K562 (cell line): ENCODE data around the gene CFAP20DC. TPM values are rescaled to one million over a fixed set of nuclear protein-coding genes. Genes with fewer than 3 reads are reported as not detected.

Source experiments
- ATAC-seq: fragments of 200-7000 bp; cut with Tn5 transposase; 3 replicates; pipeline ENCODE4 v1.9.1; 2020; ENCODE audit warnings: moderate library complexity
- BruUV-seq: library from RNA; stranded (reverse); fragments of 400-500 nt; replicated peaks from 2 replicates; lab custom pipeline; 2021; lab: Mats Ljungman, UMichigan
- CTCF ChIA-PET: fragments of 300-600 bp; formaldehyde crosslinking; extraction: SDS; loops from one replicate; lab custom pipeline; 2021; ENCODE audit warnings: low intra/inter-chr PET ratio; lab: Yijun Ruan, JAX
- POLR2A ChIA-PET: fragments of 300-600, 350-650 bp; sonication (Branson Sonifier 250); formaldehyde crosslinking; extraction: SDS; loops from one replicate; lab custom pipeline; 2021; ENCODE audit warnings: antibody characterized with exemption, inconsistent platforms; lab: Yijun Ruan, JAX
- DNase-seq, 4 experiments: peaks; one replicate each; pipeline versions ENCODE4 v3.0.0 to v3.0.0-alpha.2; 2011 to 2018; ENCODE audit warnings: low spot score in 3 of 4, mixed read lengths in 3 of 4; ENCODE audit errors: extremely low read depth in 1 of 4
- FAIRE-seq: peaks from 2 replicates; lab custom pipeline; 2011; peaks lifted over from hg19 to GRCh38; lab: Jason Lieb, UNC
- H2AFZ ChIP-seq: 2 replicates; pipeline ENCODE4 v1.6.0; 2011; ENCODE audit warnings: low read depth, low read length, control low read depth, inconsistent platforms
- H3K27ac ChIP-seq: fragments of 200-600 bp; 3 replicates; pipeline ENCODE4 v1.8.0; 2011; ENCODE audit warnings: low read depth, mild to moderate bottlenecking, control low read depth, inconsistent platforms, low read length, moderate library complexity, mixed read lengths; ENCODE audit errors: extremely low read depth
- H3K27me3 ChIP-seq, 2 experiments: fragments of 300-600 bp in 1 of 2; 2 replicates in 1 of 2; 3 replicates in 1 of 2; pipeline versions ENCODE4 v1.6.0 to v1.8.0; 2011; ENCODE audit warnings: inconsistent platforms in 2 of 2, low read length in 2 of 2, mild to moderate bottlenecking in 1 of 2, mixed read lengths in 1 of 2, moderate library complexity in 1 of 2; ENCODE audit not compliant: control insufficient read depth in 2 of 2, insufficient read depth in 2 of 2
- H3K36me3 ChIP-seq: fragments of 300-600 bp; 3 replicates; pipeline ENCODE4 v1.8.0; 2011; ENCODE audit warnings: mild to moderate bottlenecking, low read length, inconsistent platforms; ENCODE audit not compliant: control insufficient read depth, insufficient read depth
- H3K4me1 ChIP-seq, 2 experiments: fragments of 200-600 bp in 1 of 2; replicated peaks in 1 of 2; 2 replicates in 1 of 2; 3 replicates in 1 of 2; pipeline versions ENCODE4 v1.5.1 to v1.8.0; 2011; ENCODE audit warnings: inconsistent platforms in 2 of 2, low read length in 2 of 2, mild to moderate bottlenecking in 1 of 2, mixed read lengths in 1 of 2, moderate library complexity in 1 of 2; ENCODE audit not compliant: control insufficient read depth in 2 of 2, insufficient read depth in 2 of 2
- H3K4me2 ChIP-seq: 2 replicates; pipeline ENCODE4 v1.6.1; 2011; ENCODE audit warnings: low read length, control low read depth, inconsistent platforms, mixed read lengths; ENCODE audit not compliant: insufficient read depth
- H3K4me3 ChIP-seq: fragments of 200-600 bp; sonication (generic), shearing (Covaris generic); 2 replicates; pipeline ENCODE4 v1.5.1; 2016; ENCODE audit warnings: control low read depth, inconsistent platforms
- H3K79me2 ChIP-seq: fragments of 200-600 bp; 3 replicates; pipeline ENCODE4 v1.8.0; 2011; ENCODE audit warnings: low read length, inconsistent platforms; ENCODE audit not compliant: control insufficient read depth, insufficient read depth
- H3K9ac ChIP-seq, 2 experiments: 2 replicates each; pipeline versions ENCODE4 v1.6.0 to v1.6.1; 2011; ENCODE audit warnings: low read depth in 2 of 2, low read length in 2 of 2, control low read depth in 1 of 2, inconsistent platforms in 1 of 2, mild to moderate bottlenecking in 1 of 2, mixed read lengths in 1 of 2; ENCODE audit not compliant: insufficient read depth in 1 of 2
- H3K9me1 ChIP-seq: one replicate; pipeline ENCODE4 v1.6.0; 2011; ENCODE audit warnings: inconsistent platforms, mild to moderate bottlenecking, low read length, moderate library complexity; ENCODE audit not compliant: control insufficient read depth, insufficient read depth
- H3K9me3 ChIP-seq: replicated peaks from 2 replicates; pipeline ENCODE4 v1.5.1; 2011; ENCODE audit warnings: low read depth, low read length, inconsistent platforms; ENCODE audit not compliant: control insufficient read depth, insufficient read depth
- H4K20me1 ChIP-seq: replicated peaks from 2 replicates; pipeline ENCODE4 v1.6.1; 2011; ENCODE audit warnings: low read length, inconsistent platforms, mixed read lengths; ENCODE audit not compliant: control insufficient read depth, insufficient read depth
- CBFA2T3 ChIP-seq: fragments of 450-650 bp; IDR thresholded peaks from 2 replicates; pipeline ENCODE4 v1.6.1; 2017
- KLF16 ChIP-seq: IDR thresholded peaks from 2 replicates; pipeline ENCODE4 v1.6.1; 2016; ENCODE audit warnings: antibody characterized with exemption
- PKNOX1 ChIP-seq: fragments of 450-650 bp; IDR thresholded peaks from 2 replicates; pipeline ENCODE4 v1.6.1; 2016
- RBBP5 ChIP-seq: fragments of 200-600 bp; sonication (generic); IDR thresholded peaks from 2 replicates; pipeline ENCODE4 v1.6.1; 2012; ENCODE audit warnings: borderline replicate concordance, mild to moderate bottlenecking, low read length, control low read depth, inconsistent platforms; ENCODE audit not compliant: insufficient read depth, poor library complexity, severe bottlenecking
- REST ChIP-seq, 2 experiments: fragments of 450-650 bp; formaldehyde crosslinking in 1 of 2; IDR thresholded peaks; 2 replicates each; pipeline versions ENCODE4 v1.4.0 to v1.6.1; 2014 to 2020; ENCODE audit warnings: mild to moderate bottlenecking in 2 of 2, borderline replicate concordance in 1 of 2, low read depth in 1 of 2
- SMARCA4 ChIP-seq: fragments of 450-650 bp; IDR thresholded peaks from 2 replicates; pipeline ENCODE4 v1.6.1; 2016
- THRA ChIP-seq: fragments of 450-650 bp; IDR thresholded peaks from 2 replicates; pipeline ENCODE4 v1.6.1; 2017; ENCODE audit warnings: mild to moderate bottlenecking, moderate library complexity
- ZNF639 ChIP-seq, 2 experiments: fragments of 200-800 bp in 1 of 2; sonication (Bioruptor generic) in 1 of 2; sonication (generic) in 1 of 2; formaldehyde crosslinking in 1 of 2; IDR thresholded peaks in 1 of 2; conservative IDR thresholded peaks in 1 of 2; 2 replicates each; pipeline versions ENCODE4 v1.5.0 to v1.6.1; 2016 to 2020; ENCODE audit warnings: missing compliant biosample characterization in 1 of 2, missing genetic modification characterization in 1 of 2, missing genetic modification reagents in 1 of 2
- WGBS: fragments of 100-300 bp; shearing (Covaris generic); methylation state at CpG from one replicate; pipeline ENCODE4 v1.1.6; 2016; ENCODE audit warnings: low coverage, mixed read lengths; ENCODE audit not compliant: insufficient coverage; ENCODE audit errors: missing lambda C conversion rate; 5-methylcytosine and 5-hydroxymethylcytosine counted together
- in situ Hi-C: fragments of 300-500 bp; cut with MboI; formaldehyde crosslinking; loops from 4 replicates; pipeline ENCODE4 v1.15.0; 2018; ENCODE audit warnings: inconsistent platforms, mixed read lengths
- intact Hi-C: fragments of 100-400 bp; cut with micrococcal nuclease; formaldehyde crosslinking; loops from 2 replicates; pipeline ENCODE4 v1.14.2; 2022
- polyA plus RNA-seq, 8 experiments: library from polyadenylated mRNA; depleted of rRNA in 4 of 8; stranded (reverse) in 5 of 8; unstranded in 3 of 8; fragments of >200 nt; fragmentation: Nextera tagmentation in 2 of 8; fragmentation: Illumina TruSeq in 1 of 8; extraction: Ambion mirVana in 2 of 8; extraction: Trizol in 1 of 8; gene quantifications; 2 replicates each; pipeline versions ENCODE4 v1.2.1 to v1.2.3, GENCODE V29; 2011 to 2014; ENCODE audit warnings: inconsistent platforms in 1 of 8, missing spikeins in 1 of 8
- total RNA-seq, 7 experiments: library from RNA; depleted of rRNA in 6 of 7; stranded (reverse); fragments of >200 nt in 6 of 7; fragmentation: Illumina TruSeq in 2 of 7; extraction: Trizol in 2 of 7; gene quantifications; 2 replicates each; pipeline versions ENCODE4 v1.2.1 to v1.2.3, GENCODE V29; 2011 to 2021; ENCODE audit warnings: low replicate concordance in 1 of 7

Gene CFAP20DC
- total and polyA plus RNA-seq, 9 of the 15 experiments (the other 6 are each of a cell fraction or from before 2014, with no cell fraction given), result 1.6 to 5.9 (median 4.6) TPM

- in situ Hi-C loops (no loop called here), intact Hi-C loops (no loop called here)
- no peak overlapping the region for H3K9ac ChIP-seq
- ATAC-seq (peak; percentile 64), DNase-seq (peak in 1 of 4 experiments; percentile 23), FAIRE-seq (no peak)
- no TSS peak for BruUV-seq
- H3K4me1 ChIP-seq, result no peaks in the 10 kb centered on the region; a peak in 1 of 5 replicates
- peak overlapping the region; percentile 61; the same call in 2 of the 3 replicates for H3K27ac ChIP-seq
- POLR2A ChIA-PET, result interaction anchor here (1.3 kb wide), 1 partner anchor 10 kb away, joined by 4 read pairs; no protein-coding TSS in a partner anchor
- WGBS, result 8% methylated on average over 2 of the region's 2 CpGs
- H3K9me3 ChIP-seq, result no peaks in the 10 kb centered on the region
- no peaks in the 10 kb centered on the region for H4K20me1 ChIP-seq
- 0 out of 2 replicates have a peak overlapping the region, but pooled peaks have one; percentile 22 for H2AFZ ChIP-seq
- H3K27me3 ChIP-seq, result no peaks in the 10 kb centered on the region
- no peak overlapping the region for H3K4me3 ChIP-seq
- peak overlapping the region; percentile 12; the same call in 1 of the 2 replicates for H3K4me2 ChIP-seq
- no peaks in the 10 kb centered on the region for H3K9me1 ChIP-seq
- no peaks in the 10 kb centered on the region for H3K79me2 ChIP-seq
- CTCF ChIA-PET, result no interaction called here
- no peaks in the 10 kb centered on the region for H3K36me3 ChIP-seq
- TF ChIP-seq CBFA2T3 (peak; percentile 41; the same call in 1 of the 2 replicates), REST (IDR thresholded peaks at IDR 0.05; ENCODE audit: borderline replicate concordance) (peak; percentile 96), REST (CRISPR knock-in tag; IDR thresholded peaks at IDR 0.05; ENCODE audit: low read depth) (no peak), PKNOX1 (peak; percentile 53; the same call in 1 of the 2 replicates), KLF16 (peak; percentile 55; the same call in 1 of the 2 replicates), THRA (peak; percentile 61), RBBP5 (no peak), SMARCA4 (0 out of 2 replicates have a peak, but pooled peaks have one; percentile 26), ZNF639 (CRISPR knock-in tag; conservative IDR thresholded peaks at IDR 0.05 in 1 of 2, IDR thresholded peaks at IDR 0.05 in 1 of 2) (no peak)
Observed at GRCh38 chr3:58963928-58964503, 85.8 kb downstream of the CFAP20DC start.
